MM.1S (cell line): ENCODE results near the gene ZG16B.

Experiments
- DNase-seq: peaks from one replicate; pipeline ENCODE4 v3.0.0-alpha.2; 2015
- H2AFZ ChIP-seq: fragments of 300-600 bp; sonication (generic); 2 replicates; pipeline ENCODE4 v1.6.0; 2016; ENCODE audit warnings: antibody characterized with exemption, low read length
- H3F3A ChIP-seq: fragments of 300-600 bp; sonication (generic); 2 replicates; pipeline ENCODE4 v1.6.1; 2016; ENCODE audit warnings: mild to moderate bottlenecking, antibody characterized with exemption, low read length, moderate library complexity, mixed read lengths; ENCODE audit not compliant: insufficient read depth
- H3K27ac ChIP-seq: fragments of 300-600 bp; sonication (generic); 2 replicates; pipeline ENCODE4 v1.5.1; 2016; ENCODE audit warnings: mild to moderate bottlenecking, low read length
- H3K27me3 ChIP-seq: fragments of 300-600 bp; sonication (generic); replicated peaks from 2 replicates; pipeline ENCODE4 v1.6.0; 2016; ENCODE audit warnings: low read length; ENCODE audit not compliant: insufficient read depth
- H3K36me3 ChIP-seq: fragments of 300-600 bp; sonication (generic); replicated peaks from 2 replicates; pipeline ENCODE4 v1.6.1; 2016; ENCODE audit warnings: mild to moderate bottlenecking, low read length, mixed read lengths; ENCODE audit not compliant: insufficient read depth
- H3K4me1 ChIP-seq: fragments of 300-600 bp; sonication (generic); 2 replicates; pipeline ENCODE4 v1.6.1; 2016; ENCODE audit warnings: low read length, mixed read lengths
- H3K4me2 ChIP-seq: fragments of 300-600 bp; sonication (generic); 2 replicates; pipeline ENCODE4 v1.6.0; 2016; ENCODE audit warnings: low read depth, low read length
- H3K4me3 ChIP-seq: fragments of 300-600 bp; sonication (generic); 2 replicates; pipeline ENCODE4 v1.5.1; 2016; ENCODE audit warnings: low read length, mixed read lengths
- H3K79me2 ChIP-seq: fragments of 300-600 bp; sonication (generic); 2 replicates; pipeline ENCODE4 v1.6.1; 2016; ENCODE audit warnings: mixed run types, low read length, mixed read lengths
- H3K9ac ChIP-seq: fragments of 300-600 bp; sonication (generic); 2 replicates; pipeline ENCODE4 v1.6.1; 2016; ENCODE audit warnings: low read length, mixed read lengths
- H3K9me2 ChIP-seq: fragments of 300-600 bp; sonication (generic); replicated peaks from 2 replicates; pipeline ENCODE4 v1.6.1; 2016; ENCODE audit warnings: mild to moderate bottlenecking, low read length, mixed read lengths; ENCODE audit not compliant: insufficient read depth
- H3K9me3 ChIP-seq: fragments of 300-600 bp; sonication (generic); replicated peaks from 2 replicates; pipeline ENCODE4 v1.6.1; 2016; ENCODE audit warnings: mild to moderate bottlenecking, low read length, mixed read lengths; ENCODE audit not compliant: insufficient read depth
- H4K20me1 ChIP-seq: fragments of 300-600 bp; sonication (generic); 2 replicates; pipeline ENCODE4 v1.6.1; 2016; ENCODE audit warnings: mild to moderate bottlenecking, low read length, moderate library complexity, mixed read lengths; ENCODE audit not compliant: insufficient read depth
- EZH2 ChIP-seq: fragments of 300-600 bp; sonication (generic); optimal IDR thresholded peaks from 2 replicates; pipeline ENCODE3; 2017; ENCODE audit warnings: low read depth, mild to moderate bottlenecking, antibody characterized with exemption, low read length, mixed read lengths
- EZH2phosphoT487 ChIP-seq: fragments of 300-600 bp; sonication (generic); IDR thresholded peaks from 2 replicates; pipeline ENCODE4 v1.6.1; 2018; ENCODE audit warnings: antibody characterized with exemption, low read length
- TF ChIP-seq, protein P1 (sequence below): fragments of 300-600 bp; sonication (generic); IDR thresholded peaks from 2 replicates; pipeline ENCODE4 v1.5.1; 2016; ENCODE audit warnings: antibody characterized with exemption, low read length, mixed read lengths

ZG16B gene

DNA sequence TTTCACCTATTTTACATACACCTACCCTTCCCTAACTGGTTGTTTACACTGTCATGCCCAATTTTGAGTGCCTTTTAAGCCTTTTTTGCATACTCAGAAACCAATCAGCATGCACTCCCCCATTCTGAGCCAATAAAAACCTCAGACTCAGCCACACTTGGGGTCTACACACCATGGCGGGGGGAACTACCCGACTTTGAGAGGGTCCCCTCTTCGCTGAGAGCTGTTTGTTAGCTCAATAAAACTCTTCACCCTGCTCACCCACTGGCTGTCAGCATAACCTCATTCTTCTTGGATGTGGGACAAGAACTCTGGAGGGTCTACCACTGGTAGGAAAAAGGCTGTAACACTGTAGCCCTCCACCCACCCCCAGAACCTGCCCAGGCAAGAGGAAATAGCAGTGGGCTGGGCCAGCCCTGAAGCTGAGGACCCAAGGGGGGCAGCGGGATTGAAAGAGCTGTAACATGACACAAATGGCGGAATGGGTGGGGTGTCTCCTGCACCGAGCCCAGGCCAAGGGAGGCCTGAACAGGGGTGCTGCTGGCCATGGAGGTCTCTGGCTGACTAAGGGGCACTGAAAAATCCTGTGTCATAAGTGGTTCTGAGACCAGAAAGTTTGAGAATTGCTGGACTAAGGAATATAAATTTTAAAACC is 49.9 kb downstream of the ZG16B start:
- TF ChIP-seq EZH2phosphoT487 (no peak), EZH2 (no peak)
- TF ChIP-seq, protein P1, sequence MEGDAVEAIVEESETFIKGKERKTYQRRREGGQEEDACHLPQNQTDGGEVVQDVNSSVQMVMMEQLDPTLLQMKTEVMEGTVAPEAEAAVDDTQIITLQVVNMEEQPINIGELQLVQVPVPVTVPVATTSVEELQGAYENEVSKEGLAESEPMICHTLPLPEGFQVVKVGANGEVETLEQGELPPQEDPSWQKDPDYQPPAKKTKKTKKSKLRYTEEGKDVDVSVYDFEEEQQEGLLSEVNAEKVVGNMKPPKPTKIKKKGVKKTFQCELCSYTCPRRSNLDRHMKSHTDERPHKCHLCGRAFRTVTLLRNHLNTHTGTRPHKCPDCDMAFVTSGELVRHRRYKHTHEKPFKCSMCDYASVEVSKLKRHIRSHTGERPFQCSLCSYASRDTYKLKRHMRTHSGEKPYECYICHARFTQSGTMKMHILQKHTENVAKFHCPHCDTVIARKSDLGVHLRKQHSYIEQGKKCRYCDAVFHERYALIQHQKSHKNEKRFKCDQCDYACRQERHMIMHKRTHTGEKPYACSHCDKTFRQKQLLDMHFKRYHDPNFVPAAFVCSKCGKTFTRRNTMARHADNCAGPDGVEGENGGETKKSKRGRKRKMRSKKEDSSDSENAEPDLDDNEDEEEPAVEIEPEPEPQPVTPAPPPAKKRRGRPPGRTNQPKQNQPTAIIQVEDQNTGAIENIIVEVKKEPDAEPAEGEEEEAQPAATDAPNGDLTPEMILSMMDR, result no peak
- DNase-seq, result no peak
- H3K4me1 ChIP-seq, result peaks cover 6% of the 10 kb centered on the region; the same call in 1 of the 2 replicates
- no peaks in the 10 kb centered on the region for H3F3A ChIP-seq
- peaks cover 16% of the 10 kb centered on the region for H3K27me3 ChIP-seq
- H3K9ac ChIP-seq, result no peak overlapping the region
- H3K79me2 ChIP-seq, result peaks cover 11% of the 10 kb centered on the region
- no peak overlapping the region for H2AFZ ChIP-seq
- H3K36me3 ChIP-seq, result no peaks in the 10 kb centered on the region
- H3K4me2 ChIP-seq, result no peak overlapping the region
- no peaks in the 10 kb centered on the region for H3K9me2 ChIP-seq
- H4K20me1 ChIP-seq, result no peaks in the 10 kb centered on the region
- H3K4me3 ChIP-seq, result no peak overlapping the region
- H3K9me3 ChIP-seq, result no peaks in the 10 kb centered on the region
- H3K27ac ChIP-seq, result no peak overlapping the region
